HepG2 (cell line): ENCODE measurements around the gene HPCAL1. TPM values are rescaled to one million over a fixed set of nuclear protein-coding genes. Genes with fewer than 3 reads are reported as not detected.

Experiments used
- ATF6 ChIP-seq: sonication (generic); formaldehyde crosslinking; conservative IDR thresholded peaks from 2 replicates; pipeline ENCODE4 v1.4.0; 2020; ENCODE audit warnings: missing genetic modification reagents
- BCL6 ChIP-seq: IDR thresholded peaks from 2 replicates; pipeline ENCODE4 v1.6.1; 2016; ENCODE audit warnings: missing genetic modification reagents, missing compliant biosample characterization
- ETS1 ChIP-seq: sonication (generic); formaldehyde crosslinking; IDR thresholded peaks from 2 replicates; pipeline ENCODE4 v1.4.0; 2020; ENCODE audit warnings: missing genetic modification reagents
- ISX ChIP-seq: sonication (generic); formaldehyde crosslinking; conservative IDR thresholded peaks from 2 replicates; pipeline ENCODE4 v1.5.0; 2020; ENCODE audit warnings: missing genetic modification reagents
- JARID2 ChIP-seq: sonication (generic); formaldehyde crosslinking; IDR thresholded peaks from 2 replicates; pipeline ENCODE4 v1.8.1; 2023; ENCODE audit warnings: missing genetic modification reagents, inconsistent platforms; ENCODE audit not compliant: insufficient replicate concordance
- KDM2A ChIP-seq: sonication (generic); formaldehyde crosslinking; IDR thresholded peaks from 2 replicates; pipeline ENCODE4 v1.4.0; 2020; ENCODE audit warnings: low read depth, missing genetic modification reagents, borderline replicate concordance
- LCORL ChIP-seq, 2 experiments: fragments of 450-650 bp in 1 of 2; sonication (generic) in 1 of 2; formaldehyde crosslinking in 1 of 2; IDR thresholded peaks; 2 replicates each; pipeline versions ENCODE4 v1.5.0 to v1.6.1; 2017 to 2020; ENCODE audit warnings: antibody characterized with exemption in 1 of 2, missing genetic modification reagents in 1 of 2
- MBNL3 ChIP-seq: fragments of 250-450 bp; sonication (Bioruptor Pico); conservative IDR thresholded peaks from 2 replicates; pipeline ENCODE4 v1.8.0; 2022; ENCODE audit warnings: mild to moderate bottlenecking, inconsistent platforms
- NFATC3 ChIP-seq: sonication (generic); formaldehyde crosslinking; IDR thresholded peaks from 2 replicates; pipeline ENCODE4 v1.5.1; 2020; ENCODE audit warnings: mild to moderate bottlenecking, missing genetic modification reagents
- PHF5A ChIP-seq: IDR thresholded peaks from one replicate; pipeline ENCODE4 v1.6.1; 2018; ENCODE audit warnings: low read depth, missing genetic modification reagents; ENCODE audit not compliant: unreplicated experiment
- REL ChIP-seq: sonication (generic); formaldehyde crosslinking; conservative IDR thresholded peaks from 2 replicates; pipeline ENCODE4 v1.8.0; 2022; ENCODE audit warnings: mild to moderate bottlenecking, missing genetic modification reagents, moderate library complexity
- RXRA ChIP-seq: sonication (generic); formaldehyde crosslinking; IDR thresholded peaks from 2 replicates; pipeline ENCODE4 v1.5.1; 2020; ENCODE audit warnings: missing genetic modification reagents
- SIN3B ChIP-seq: fragments of 150-350 bp; IDR thresholded peaks from 2 replicates; pipeline ENCODE4 v1.6.1; 2014; ENCODE audit warnings: low read length
- SRSF1 ChIP-seq: fragments of 200-400 bp; formaldehyde crosslinking; optimal IDR thresholded peaks from 2 replicates; pipeline ENCODE3; 2017; ENCODE audit warnings: mild to moderate bottlenecking, low read depth, low read length, moderate library complexity
- ZNF10 ChIP-seq: sonication (generic); formaldehyde crosslinking; IDR thresholded peaks from 2 replicates; pipeline ENCODE4 v1.4.0; 2020; ENCODE audit warnings: mild to moderate bottlenecking, low read depth, missing genetic modification reagents, borderline replicate concordance
- ZNF337 ChIP-seq: sonication (generic); formaldehyde crosslinking; IDR thresholded peaks from 2 replicates; pipeline ENCODE4 v1.5.1; 2020; ENCODE audit warnings: missing genetic modification reagents, low read depth, mild to moderate bottlenecking, borderline replicate concordance
- ZNF782 ChIP-seq: sonication (generic); formaldehyde crosslinking; IDR thresholded peaks from 2 replicates; pipeline ENCODE4 v1.4.0; 2020; ENCODE audit warnings: missing genetic modification reagents, mild to moderate bottlenecking, borderline replicate concordance
- polyA plus RNA-seq, 8 experiments: library from polyadenylated mRNA; depleted of rRNA in 3 of 8; stranded (reverse) in 7 of 8; unstranded in 1 of 8; fragments of >200 nt; fragmentation: Illumina TruSeq in 4 of 8; extraction: Trizol in 4 of 8; gene quantifications; 2 replicates each; pipeline versions ENCODE4 v1.2.1 to v1.2.3, GENCODE V29; 2011 to 2016; ENCODE audit warnings: low read depth in 4 of 8, missing spikeins in 1 of 8, mixed read lengths in 1 of 8; ENCODE audit not compliant: insufficient read depth in 1 of 8
- total RNA-seq, 5 experiments: library from RNA; depleted of rRNA; stranded (reverse); fragments of >200 nt; fragmentation: Illumina TruSeq; extraction: Trizol; gene quantifications; 2 replicates each; pipeline ENCODE4 v1.2.3, GENCODE V29; 2016; ENCODE audit warnings: low read depth in 1 of 5
- TF ChIP-seq, protein P1 (sequence below): sonication (generic); formaldehyde crosslinking; IDR thresholded peaks from 2 replicates; pipeline ENCODE4 v1.4.0; 2020; ENCODE audit warnings: missing genetic modification reagents
- TF ChIP-seq, protein P2 (sequence below): sonication (generic); IDR thresholded peaks from 2 replicates; pipeline ENCODE4 v1.6.1; 2016; ENCODE audit warnings: low read depth, borderline replicate concordance
- TF ChIP-seq, protein P3 (sequence below): sonication (generic); formaldehyde crosslinking; IDR thresholded peaks from 2 replicates; pipeline ENCODE4 v1.4.0; 2020; ENCODE audit warnings: mild to moderate bottlenecking, missing genetic modification reagents, borderline replicate concordance
- TF ChIP-seq, protein P4 (sequence below): IDR thresholded peaks from 2 replicates; pipeline ENCODE4 v1.6.1; 2016; ENCODE audit warnings: control low read depth

HPCAL1 gene
- total and polyA plus RNA-seq, 2 of the 13 experiments (the other 11 are each of a cell fraction or from before 2014, with no cell fraction given) = 29.5 to 29.9 TPM

DNA sequence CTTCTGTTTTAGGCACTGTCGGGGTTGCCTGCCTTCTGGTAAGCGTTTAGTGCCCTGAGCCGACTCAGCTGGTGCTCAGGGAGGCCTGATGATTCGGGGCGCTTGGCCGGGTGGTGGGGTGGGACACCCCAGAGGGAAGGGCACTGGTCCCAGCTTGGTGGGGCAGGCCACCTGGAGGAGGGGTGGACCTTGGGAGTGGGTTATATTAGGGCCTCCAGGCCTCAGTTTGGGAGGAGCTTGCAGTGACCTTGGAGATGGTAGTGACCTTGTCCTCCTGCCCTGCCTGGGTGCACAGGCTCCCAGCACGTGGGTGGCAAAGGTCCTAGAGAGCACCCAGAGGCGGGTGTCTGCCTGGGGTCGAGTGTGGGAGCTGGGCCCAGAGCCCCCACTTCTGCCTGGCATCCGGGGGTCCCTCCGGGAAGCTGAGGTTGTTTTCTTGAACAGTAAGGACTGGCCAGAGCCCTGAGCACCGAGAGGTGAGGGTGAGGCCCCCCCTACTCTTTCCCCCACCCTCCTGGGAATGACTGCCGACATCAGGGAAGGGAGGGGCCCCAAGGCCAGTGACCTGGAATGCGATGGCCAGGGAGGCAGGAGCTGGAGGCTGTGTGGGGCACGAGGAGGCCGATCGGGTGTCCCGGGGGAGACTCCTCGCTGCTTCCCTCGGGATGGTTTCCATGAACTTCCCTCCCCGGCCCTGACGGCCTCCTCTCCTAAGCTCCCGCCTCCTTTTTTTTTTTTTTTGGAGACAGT lies 61.3 kb downstream of the HPCAL1 start (continued):
- TF ChIP-seq, protein P1, sequence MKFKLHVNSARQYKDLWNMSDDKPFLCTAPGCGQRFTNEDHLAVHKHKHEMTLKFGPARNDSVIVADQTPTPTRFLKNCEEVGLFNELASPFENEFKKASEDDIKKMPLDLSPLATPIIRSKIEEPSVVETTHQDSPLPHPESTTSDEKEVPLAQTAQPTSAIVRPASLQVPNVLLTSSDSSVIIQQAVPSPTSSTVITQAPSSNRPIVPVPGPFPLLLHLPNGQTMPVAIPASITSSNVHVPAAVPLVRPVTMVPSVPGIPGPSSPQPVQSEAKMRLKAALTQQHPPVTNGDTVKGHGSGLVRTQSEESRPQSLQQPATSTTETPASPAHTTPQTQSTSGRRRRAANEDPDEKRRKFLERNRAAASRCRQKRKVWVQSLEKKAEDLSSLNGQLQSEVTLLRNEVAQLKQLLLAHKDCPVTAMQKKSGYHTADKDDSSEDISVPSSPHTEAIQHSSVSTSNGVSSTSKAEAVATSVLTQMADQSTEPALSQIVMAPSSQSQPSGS (CRISPR knock-in tag) = peak; percentile 19; the same call in 1 of the 2 replicates
- TF ChIP-seq, protein P2, sequence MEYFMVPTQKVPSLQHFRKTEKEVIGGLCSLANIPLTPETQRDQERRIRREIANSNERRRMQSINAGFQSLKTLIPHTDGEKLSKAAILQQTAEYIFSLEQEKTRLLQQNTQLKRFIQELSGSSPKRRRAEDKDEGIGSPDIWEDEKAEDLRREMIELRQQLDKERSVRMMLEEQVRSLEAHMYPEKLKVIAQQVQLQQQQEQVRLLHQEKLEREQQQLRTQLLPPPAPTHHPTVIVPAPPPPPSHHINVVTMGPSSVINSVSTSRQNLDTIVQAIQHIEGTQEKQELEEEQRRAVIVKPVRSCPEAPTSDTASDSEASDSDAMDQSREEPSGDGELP = no peak
- TF ChIP-seq, protein P3, sequence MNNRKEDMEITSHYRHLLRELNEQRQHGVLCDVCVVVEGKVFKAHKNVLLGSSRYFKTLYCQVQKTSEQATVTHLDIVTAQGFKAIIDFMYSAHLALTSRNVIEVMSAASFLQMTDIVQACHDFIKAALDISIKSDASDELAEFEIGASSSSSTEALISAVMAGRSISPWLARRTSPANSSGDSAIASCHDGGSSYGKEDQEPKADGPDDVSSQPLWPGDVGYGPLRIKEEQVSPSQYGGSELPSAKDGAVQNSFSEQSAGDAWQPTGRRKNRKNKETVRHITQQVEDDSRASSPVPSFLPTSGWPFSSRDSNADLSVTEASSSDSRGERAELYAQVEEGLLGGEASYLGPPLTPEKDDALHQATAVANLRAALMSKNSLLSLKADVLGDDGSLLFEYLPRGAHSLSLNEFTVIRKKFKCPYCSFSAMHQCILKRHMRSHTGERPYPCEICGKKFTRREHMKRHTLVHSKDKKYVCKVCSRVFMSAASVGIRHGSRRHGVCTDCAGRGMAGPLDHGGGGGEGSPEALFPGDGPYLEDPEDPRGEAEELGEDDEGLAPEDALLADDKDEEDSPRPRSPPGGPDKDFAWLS = no peak
- TF ChIP-seq JARID2 (CRISPR knock-in tag) (no peak), ETS1 (CRISPR knock-in tag) (no peak), PHF5A (CRISPR knock-in tag) (no peak), LCORL (IDR thresholded peaks at IDR 0.05) (no peak), LCORL (CRISPR knock-in tag; IDR thresholded peaks at IDR 0.05) (peak; percentile 69; the same call in 1 of the 2 replicates), SRSF1 (no peak), SIN3B (no peak), MBNL3 (no peak), KDM2A (CRISPR knock-in tag) (no peak), ATF6 (CRISPR knock-in tag) (no peak), REL (CRISPR knock-in tag) (no peak), ISX (CRISPR knock-in tag) (no peak), ZNF337 (CRISPR knock-in tag) (no peak), NFATC3 (CRISPR knock-in tag) (no peak), RXRA (CRISPR knock-in tag) (peak; percentile 75; the same call in 1 of the 2 replicates), BCL6 (CRISPR knock-in tag) (peak; percentile 94), ZNF10 (CRISPR knock-in tag) (no peak), ZNF782 (CRISPR knock-in tag) (no peak)
- TF ChIP-seq, protein P4, sequence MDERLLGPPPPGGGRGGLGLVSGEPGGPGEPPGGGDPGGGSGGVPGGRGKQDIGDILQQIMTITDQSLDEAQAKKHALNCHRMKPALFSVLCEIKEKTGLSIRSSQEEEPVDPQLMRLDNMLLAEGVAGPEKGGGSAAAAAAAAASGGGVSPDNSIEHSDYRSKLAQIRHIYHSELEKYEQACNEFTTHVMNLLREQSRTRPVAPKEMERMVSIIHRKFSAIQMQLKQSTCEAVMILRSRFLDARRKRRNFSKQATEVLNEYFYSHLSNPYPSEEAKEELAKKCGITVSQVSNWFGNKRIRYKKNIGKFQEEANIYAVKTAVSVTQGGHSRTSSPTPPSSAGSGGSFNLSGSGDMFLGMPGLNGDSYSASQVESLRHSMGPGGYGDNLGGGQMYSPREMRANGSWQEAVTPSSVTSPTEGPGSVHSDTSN (CRISPR knock-in tag) = no peak
